ENCODE measurements around the gene MAMDC4.
"Not testable (repeated sequence)": the region's sequence is repeated elsewhere in the genome, so short reads cannot be mapped to it uniquely, and the experiment has no call there.

DNA sequence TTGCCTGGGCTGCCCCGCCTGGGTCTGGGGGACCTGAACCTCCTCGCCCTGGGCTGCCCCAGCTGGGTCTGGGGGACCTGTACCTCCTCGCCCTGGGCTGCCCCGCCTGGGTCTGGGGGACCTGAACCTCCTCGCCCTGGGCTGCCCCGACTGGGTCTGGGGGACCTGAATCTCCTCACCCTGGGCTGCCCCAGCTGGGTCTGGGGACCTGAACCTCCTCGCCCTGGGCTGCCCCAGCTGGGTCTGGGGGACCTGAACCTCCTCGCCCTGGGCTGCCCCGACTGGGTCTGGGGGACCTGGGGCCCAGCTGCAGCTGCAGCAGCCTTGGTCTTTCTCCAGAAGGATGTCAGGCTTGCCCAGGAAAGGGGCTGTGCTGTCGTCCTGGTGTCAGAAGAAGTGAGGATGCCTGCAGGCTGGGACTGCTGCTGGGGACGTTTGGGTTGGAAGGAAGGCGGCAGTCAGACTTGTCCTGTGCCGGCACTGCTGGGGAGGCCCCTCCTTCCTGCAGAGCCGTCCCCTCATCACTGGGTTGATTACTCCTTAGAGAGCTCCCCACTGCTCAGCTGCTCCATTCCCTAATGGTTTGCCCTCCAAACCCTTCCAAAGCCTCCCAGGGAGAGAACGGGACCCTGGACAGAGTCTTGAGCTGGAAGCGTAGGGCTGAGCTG is 18.6 kb upstream of the MAMDC4 start:
- TF ChIP-seq, protein P1, sequence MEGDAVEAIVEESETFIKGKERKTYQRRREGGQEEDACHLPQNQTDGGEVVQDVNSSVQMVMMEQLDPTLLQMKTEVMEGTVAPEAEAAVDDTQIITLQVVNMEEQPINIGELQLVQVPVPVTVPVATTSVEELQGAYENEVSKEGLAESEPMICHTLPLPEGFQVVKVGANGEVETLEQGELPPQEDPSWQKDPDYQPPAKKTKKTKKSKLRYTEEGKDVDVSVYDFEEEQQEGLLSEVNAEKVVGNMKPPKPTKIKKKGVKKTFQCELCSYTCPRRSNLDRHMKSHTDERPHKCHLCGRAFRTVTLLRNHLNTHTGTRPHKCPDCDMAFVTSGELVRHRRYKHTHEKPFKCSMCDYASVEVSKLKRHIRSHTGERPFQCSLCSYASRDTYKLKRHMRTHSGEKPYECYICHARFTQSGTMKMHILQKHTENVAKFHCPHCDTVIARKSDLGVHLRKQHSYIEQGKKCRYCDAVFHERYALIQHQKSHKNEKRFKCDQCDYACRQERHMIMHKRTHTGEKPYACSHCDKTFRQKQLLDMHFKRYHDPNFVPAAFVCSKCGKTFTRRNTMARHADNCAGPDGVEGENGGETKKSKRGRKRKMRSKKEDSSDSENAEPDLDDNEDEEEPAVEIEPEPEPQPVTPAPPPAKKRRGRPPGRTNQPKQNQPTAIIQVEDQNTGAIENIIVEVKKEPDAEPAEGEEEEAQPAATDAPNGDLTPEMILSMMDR (IDR thresholded peaks at IDR 0.05) = not testable (repeated sequence)
- not testable (repeated sequence) for TF ChIP-seq POLR2A (IDR thresholded peaks at IDR 0.05)
